C4-2B (cell line): ENCODE measurements around the gene C1QTNF6.

Experiments used
- ZFX ChIP-seq: fragments of 450-650 bp; IDR thresholded peaks from 2 replicates; pipeline ENCODE4 v1.6.1; 2017
- TF ChIP-seq, protein P1 (sequence below): fragments of 450-650 bp; conservative IDR thresholded peaks from 2 replicates; pipeline ENCODE4 v1.5.1; 2017; ENCODE audit warnings: mild to moderate bottlenecking

DNA sequence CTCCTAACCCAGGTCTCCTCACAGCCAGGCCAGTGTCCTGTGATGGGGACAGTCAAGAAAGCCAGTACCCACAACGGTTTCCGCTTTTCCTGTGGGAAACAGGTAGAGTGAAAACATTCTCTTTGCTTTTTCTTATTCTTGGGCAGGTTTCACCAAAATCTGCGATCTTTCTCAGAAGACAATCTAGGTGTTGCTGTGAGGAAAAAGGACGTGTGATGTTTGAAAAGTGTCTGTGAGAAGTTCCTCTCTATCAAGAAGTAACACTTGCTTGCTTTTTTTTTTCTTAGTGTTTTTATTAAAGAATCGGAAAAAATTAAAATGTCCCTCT is 29.1 kb downstream of the C1QTNF6 start:
- TF ChIP-seq, protein P1, sequence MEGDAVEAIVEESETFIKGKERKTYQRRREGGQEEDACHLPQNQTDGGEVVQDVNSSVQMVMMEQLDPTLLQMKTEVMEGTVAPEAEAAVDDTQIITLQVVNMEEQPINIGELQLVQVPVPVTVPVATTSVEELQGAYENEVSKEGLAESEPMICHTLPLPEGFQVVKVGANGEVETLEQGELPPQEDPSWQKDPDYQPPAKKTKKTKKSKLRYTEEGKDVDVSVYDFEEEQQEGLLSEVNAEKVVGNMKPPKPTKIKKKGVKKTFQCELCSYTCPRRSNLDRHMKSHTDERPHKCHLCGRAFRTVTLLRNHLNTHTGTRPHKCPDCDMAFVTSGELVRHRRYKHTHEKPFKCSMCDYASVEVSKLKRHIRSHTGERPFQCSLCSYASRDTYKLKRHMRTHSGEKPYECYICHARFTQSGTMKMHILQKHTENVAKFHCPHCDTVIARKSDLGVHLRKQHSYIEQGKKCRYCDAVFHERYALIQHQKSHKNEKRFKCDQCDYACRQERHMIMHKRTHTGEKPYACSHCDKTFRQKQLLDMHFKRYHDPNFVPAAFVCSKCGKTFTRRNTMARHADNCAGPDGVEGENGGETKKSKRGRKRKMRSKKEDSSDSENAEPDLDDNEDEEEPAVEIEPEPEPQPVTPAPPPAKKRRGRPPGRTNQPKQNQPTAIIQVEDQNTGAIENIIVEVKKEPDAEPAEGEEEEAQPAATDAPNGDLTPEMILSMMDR, result no peak
- no peak for TF ChIP-seq ZFX
